GM21786 (cell line): ENCODE measurements around the gene PANX3.

Experiments used
- ATAC-seq: cut with Tn5 transposase; IDR thresholded peaks from one replicate; pipeline ENCODE4 v1.9.1; 2021; ENCODE audit not compliant: unreplicated experiment

Gene PANX3

GRCh38 chr11:124612567-124613246 lies 1.5 kb downstream of the PANX3 start:
- ATAC-seq = no peak

- ATAC-seq = no peak
These were observed 7.6 kb downstream of the PANX3 start for GRCh38 chr11:124618863-124619262.

DNA sequence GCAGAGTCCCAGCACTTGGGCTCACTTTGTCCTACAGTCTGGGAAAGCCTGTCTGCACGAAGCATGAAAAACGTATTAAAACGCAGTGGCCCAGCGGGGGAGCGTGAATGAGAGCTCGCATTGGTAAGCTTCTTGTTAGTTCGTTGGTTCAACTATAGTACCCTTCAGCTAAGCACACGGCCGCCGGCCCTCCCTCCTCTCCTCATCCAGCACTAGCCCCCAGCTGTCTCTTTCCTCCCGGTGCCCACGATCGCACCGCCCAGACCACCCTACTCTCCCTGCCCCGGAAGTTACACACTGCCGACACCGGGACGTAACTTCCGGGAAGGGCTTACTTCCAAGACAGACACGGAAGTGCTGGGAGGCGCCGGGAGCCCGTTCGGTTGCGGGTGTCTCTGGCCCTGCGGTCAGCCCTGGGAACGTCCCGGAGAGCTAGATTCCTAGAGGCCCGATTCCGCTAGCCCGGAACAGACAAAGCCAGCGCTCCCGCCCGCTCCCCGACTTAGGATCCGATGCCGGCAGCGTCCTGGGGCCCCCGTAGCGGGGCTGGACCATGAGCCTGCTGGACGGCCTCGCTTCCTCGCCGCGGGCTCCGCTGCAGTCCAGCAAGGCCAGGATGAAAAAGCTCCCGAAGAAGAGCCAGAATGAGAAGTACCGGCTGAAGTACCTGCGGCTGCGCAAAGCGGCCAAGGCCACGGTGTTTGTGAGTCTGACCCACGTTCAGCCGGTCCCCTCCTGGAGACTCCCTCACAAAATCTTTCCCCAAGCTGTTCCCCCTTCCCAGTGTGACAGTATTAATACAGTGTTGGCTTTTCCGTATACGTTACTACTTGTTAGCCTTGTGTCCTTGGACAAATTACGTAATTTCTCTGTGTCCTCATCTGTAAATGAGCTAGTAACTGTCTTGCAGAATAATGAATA lies 11.6 kb downstream of the PANX3 start, which contains the start of gene TBRG1:
Gene TBRG1 (plus strand): TSS at position 334 of the 921 bp plus-strand sequence. CDS start 220 bp downstream, at position 554.
- ATAC-seq = peak; percentile 99

- ATAC-seq = no peak
These were observed 12.8 kb downstream of the PANX3 start for GRCh38 chr11:124623861-124624525.

- no peak for ATAC-seq
These were observed 14.4 kb downstream of the PANX3 start for GRCh38 chr11:124625504-124626168.

DNA sequence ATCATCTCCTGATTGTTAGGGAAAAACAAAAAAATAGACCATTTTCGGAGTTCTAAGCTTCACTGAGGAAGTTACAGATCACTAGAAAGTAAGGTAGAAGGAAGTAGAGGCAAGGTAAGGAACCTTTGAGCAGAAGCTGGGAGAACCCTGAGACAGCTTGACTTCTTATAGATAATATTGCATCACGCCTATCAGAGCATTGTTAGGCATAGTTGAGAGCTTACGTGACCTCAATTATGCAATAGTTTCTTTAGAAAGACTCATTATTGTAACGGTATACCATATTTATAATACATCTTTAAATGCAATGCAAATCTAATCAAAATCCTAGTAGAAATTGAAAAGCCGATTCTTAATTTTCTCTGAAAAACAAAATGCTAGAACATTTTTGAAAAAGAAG lies 16.3 kb downstream of the PANX3 start:
- no peak for ATAC-seq

DNA sequence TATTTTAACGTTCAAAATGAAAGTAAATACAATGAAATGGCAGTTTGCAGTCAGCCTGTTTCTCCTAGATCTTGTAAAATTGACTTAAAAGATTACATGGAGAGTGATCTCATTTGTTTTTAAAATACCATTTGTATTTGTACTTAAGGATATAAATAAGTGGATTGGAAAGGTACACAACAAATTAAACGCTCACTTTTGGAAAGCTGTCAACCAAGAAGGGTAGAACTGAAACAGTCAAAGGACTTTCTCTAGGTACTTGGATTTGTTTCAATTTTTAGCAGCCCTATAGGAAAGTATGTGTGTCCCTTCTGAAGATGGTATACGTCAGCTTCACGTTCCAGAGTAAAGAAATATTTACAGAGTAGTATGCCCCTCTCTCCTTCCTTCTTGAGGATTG lies 18.7 kb downstream of the PANX3 start:
- no peak for ATAC-seq

- ATAC-seq = no peak
These were observed 22.1 kb downstream of the PANX3 start for GRCh38 chr11:124633355-124633754.

GRCh38 chr11:124635932-124636331 lies 24.7 kb downstream of the PANX3 start:
- no peak for ATAC-seq

DNA sequence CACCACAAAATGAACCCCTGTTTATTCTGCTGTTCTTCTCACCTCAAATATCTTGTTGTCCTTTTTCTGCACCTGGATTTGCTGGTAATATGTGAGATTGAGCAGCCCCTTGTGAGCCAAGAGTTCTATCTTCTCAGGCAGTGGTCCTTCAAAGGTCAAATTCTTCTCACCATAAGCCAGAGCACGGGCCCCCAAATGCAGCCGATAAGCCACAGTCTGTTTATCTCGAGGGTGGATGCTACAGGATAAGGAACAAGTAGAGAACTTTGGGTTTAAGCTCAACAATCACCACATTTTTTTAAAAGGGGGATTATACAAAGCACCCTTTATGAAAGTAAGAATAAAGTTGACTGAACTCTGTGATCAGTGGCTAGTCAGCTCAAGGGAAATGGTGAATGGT lies 27.3 kb downstream of the PANX3 start:
- ATAC-seq = no peak

DNA sequence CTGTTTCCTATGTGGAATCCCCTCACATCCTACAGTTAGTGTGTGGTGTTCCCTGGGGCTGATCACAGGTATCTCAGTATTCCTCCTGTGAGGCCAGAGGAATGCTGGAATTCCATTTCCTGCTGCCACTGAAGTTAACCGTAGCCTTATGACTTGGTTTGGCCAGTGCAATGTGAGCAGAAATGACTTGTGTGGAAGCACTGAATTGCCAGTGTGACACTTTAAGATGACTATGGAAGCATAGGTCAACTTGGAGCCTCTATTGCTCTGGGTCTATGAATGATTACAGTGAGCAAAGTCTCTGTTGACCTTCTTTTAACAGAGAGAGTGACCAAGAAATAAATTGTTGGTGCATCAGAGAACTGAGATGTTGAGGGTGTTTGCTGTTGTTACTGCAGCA lies 28.0 kb downstream of the PANX3 start:
- no peak for ATAC-seq

GRCh38 chr11:124640666-124641065 lies 29.4 kb downstream of the PANX3 start:
- ATAC-seq = no peak

- no peak for ATAC-seq
These were observed 31.4 kb downstream of the PANX3 start for GRCh38 chr11:124642628-124643027.

DNA sequence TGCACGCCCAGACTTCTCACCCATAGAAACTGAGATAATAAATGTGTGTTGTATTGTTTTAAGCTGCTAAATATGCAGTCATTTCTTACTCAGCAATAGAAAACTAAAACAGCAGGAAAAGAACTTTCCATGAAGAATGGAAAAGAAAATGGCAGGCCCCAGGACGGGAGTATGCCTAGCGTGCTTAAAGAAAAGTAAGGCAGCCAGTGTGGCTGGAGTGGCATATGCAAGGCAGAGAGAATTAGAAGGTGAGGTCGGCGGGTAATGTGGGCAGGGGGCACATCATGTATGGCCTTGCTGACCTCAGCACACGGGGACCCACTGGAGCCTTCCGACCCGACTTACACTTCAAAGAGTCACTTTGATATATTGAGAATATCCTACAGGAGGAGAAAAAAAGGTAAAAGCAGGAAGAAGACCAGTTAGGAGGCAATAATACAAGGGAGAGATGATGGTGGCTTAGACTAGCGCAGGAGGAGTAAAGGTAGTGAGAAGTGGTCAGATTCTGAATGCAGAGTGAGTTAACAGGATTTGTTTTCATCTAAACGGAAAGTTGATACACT lies 31.9 kb downstream of the PANX3 start:
- ATAC-seq = no peak

DNA sequence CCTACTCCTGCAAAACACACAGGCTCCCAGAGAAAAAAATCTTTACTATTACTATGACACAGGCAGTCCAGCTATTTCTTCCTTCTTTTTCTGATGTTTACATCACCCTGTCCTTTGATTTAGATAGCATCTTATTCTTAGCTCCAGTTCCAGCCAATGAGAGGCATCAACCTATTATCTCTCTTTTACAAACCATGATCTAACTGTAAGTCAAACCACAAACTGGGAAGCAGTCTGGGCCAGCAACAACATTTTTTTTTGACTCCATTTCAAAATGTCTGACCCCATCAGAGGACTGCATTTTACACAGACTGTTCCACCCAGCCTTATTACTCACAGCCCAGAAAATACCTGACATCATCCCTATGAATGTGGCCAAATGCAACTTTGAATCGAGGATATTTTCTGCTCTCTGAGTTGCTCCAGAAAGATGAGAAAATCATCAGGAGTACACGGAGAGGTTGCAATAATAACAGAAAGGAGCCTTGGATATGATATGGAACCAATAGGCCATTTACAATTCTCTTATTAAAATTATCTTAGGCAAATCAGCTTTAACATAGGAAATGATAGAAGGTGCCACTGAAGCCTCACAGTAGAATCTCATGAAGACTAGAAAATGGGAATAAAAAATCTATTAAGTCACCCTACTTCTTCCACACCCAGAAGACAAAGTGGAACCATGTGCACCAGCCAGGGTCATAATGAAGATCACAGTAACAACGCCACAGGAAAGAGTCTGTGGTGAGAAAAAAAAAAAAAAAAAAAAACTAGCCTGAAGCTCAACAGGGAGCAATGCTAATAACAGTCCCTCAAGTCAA lies 32.6 kb downstream of the PANX3 start:
- ATAC-seq = no peak

DNA sequence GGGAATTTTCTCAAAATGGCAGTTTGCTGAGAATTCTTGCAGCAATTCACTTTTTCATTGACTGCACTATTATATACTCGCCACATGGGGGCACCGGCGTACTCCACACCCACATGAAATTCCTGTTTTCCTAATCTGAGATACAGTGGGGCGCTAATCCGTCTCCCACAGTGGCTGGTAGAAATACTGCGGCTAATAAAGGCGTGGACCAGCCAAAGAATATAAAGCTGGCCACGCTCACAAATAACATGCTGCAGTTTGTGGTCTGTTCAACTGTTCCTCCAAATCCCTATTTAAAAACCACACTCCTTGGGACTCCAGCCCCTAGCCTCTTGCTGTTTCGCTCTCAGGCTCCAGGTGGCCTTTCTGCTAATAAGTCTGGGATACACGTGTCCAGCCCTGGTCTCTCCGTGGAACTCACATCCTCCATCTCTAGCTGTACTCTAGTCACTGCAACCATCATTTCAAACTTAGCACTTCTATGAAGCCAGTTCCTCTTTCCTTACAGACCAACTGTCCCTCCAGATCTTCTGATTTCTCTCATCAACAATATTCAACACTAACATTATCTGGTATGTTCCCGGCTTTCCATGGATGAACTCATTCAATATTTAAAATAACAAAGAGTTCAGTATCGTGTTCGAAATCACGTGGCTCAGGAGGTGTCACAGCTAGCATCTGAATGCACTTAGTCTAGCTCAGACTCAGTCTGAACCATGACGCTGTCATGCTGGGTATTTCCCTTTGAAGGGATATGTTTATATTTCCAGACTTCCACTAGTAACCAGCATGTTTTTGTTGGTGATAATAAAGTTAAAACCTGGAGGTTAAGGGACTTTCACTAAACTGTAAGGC lies 33.4 kb downstream of the PANX3 start:
- ATAC-seq = peak; percentile 76

DNA sequence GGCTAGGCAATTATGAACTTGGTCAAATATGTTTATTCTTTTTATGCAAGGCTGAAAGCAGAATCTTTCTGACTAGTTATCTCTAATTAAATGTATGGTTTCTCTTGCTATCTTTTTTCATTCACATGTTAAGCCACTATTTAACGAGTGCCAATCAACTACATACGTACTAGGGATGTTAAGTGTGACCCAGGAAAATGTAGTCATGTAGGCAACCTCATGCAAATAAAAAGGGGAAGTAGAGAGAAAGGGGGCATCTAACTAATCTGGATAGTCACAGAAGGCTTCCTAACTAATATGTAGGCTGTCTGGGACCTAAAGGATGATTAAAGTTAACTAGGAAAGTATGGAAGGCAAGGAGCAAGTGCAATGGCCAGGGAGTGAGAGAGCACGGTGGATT lies 34.9 kb downstream of the PANX3 start:
- peak; percentile 49 for ATAC-seq

- ATAC-seq = no peak
These were observed 37.4 kb downstream of the PANX3 start for GRCh38 chr11:124648610-124649009.
